WI38 (cell line): ENCODE measurements around the gene TNNT2.

Source experiments
- H3K4me3 ChIP-seq: 2 replicates; pipeline ENCODE4 v1.5.1; 2011; ENCODE audit warnings: low read depth, mild to moderate bottlenecking, control low read depth, low read length
- CTCF ChIP-seq: IDR thresholded peaks from 2 replicates; pipeline ENCODE4 v1.5.1; 2012; ENCODE audit warnings: low read depth, mild to moderate bottlenecking, control low read depth, low read length

The TNNT2 gene

GRCh38 chr1:201360901-201361651 lies 16.4 kb downstream of the TNNT2 start:
- no peak overlapping the region for H3K4me3 ChIP-seq
- TF ChIP-seq CTCF: no peak

GRCh38 chr1:201360486-201360885 lies 17.0 kb downstream of the TNNT2 start:
- no peak for TF ChIP-seq CTCF
- no peak overlapping the region for H3K4me3 ChIP-seq

DNA sequence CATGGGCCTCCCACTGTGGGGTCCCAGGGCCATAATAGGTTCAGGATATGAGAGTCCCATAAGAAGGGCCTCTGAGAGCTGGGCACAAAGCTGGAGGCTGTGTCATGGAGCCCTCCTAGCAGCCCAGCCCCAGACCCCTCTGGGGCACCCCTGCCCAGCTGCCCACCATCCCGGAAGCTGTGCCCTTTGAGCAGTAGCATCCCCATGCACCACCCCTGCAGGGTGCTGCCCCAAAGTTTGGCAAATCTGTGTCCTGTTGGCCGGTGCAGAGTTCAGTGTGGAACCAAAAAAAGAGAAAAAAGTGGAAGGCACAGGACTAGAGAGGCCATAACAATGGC lies 17.6 kb downstream of the TNNT2 start:
- no peak for TF ChIP-seq CTCF
- no peak overlapping the region for H3K4me3 ChIP-seq

- no peak for TF ChIP-seq CTCF
- no peak overlapping the region for H3K4me3 ChIP-seq
These were observed 18.2 kb downstream of the TNNT2 start for GRCh38 chr1:201359031-201359872.

DNA sequence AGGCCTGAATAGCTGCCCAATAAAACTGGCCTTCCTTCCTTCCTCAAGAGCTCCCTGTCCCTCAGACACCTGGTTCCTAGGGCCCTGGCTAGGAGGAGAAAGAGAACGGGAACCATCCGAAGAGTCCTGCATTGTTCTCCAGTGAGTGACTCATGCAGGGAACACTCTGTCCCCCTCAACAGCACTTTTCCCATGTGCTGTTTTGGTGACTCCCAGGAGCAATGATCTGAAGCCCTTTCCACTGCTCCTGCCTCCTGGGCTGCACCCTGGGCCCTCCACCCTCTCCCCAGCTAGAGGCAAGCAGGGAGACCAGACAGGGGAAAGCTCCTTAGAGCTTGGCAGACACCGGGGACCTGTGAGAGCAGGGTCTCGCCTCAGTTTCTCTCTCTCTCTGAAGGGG lies 18.9 kb downstream of the TNNT2 start:
- no peak for TF ChIP-seq CTCF
- H3K4me3 ChIP-seq: no peak overlapping the region

DNA sequence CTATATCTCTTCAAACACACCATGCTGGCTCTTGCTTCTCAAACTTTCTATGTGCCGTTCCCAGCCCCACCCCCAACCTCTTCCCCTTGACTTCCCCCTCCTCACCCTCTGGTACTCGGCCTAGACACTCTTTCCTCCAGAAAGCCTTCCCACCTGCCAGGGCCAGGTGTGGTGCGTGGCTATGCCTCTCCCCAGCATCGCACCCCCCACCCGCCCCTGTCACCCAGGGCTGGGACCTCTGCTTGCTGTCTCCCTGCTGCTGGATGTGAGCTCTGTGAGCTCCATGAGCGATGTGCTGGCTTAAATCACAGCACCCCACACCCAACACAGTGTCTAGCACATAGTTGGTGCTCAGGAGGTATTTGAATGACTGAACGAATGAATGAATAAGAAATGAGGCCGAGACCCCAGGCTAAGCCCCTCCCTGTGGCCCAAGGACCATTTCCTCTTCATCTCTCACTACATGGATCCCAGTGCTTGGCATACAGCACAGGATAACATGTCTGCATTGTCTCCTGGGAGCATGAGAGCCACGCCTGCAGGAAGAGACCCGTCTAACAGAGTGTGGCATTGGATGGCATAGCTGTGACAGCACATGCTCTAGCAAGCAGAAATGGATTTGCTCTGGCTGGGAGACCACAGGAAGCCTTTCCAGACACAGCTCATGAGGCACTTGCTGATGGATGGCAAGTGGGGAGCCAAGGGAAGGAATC lies 19.7 kb downstream of the TNNT2 start:
- no peak overlapping the region for H3K4me3 ChIP-seq
- TF ChIP-seq CTCF: no peak
